K562 (cell line): ENCODE data around the gene BOD1L1. TPM values are rescaled to one million over a fixed set of nuclear protein-coding genes. Genes with fewer than 3 reads are reported as not detected.

Source experiments
- EZH2 ChIP-seq: IDR thresholded peaks from 2 replicates; pipeline ENCODE4 v1.6.1; 2012; ENCODE audit warnings: low read depth, mild to moderate bottlenecking, inconsistent platforms, low read length, borderline replicate concordance
- PHF20 ChIP-seq: fragments of 450-650 bp; IDR thresholded peaks from 2 replicates; pipeline ENCODE4 v1.6.1; 2018; ENCODE audit not compliant: partially characterized antibody
- TGIF2 ChIP-seq: sonication (generic); formaldehyde crosslinking; IDR thresholded peaks from 2 replicates; pipeline ENCODE4 v1.8.1; 2022; ENCODE audit warnings: mild to moderate bottlenecking, missing genetic modification reagents, moderate library complexity
- polyA plus RNA-seq, 8 experiments: library from polyadenylated mRNA; depleted of rRNA in 4 of 8; stranded (reverse) in 5 of 8; unstranded in 3 of 8; fragments of >200 nt; fragmentation: Nextera tagmentation in 2 of 8; fragmentation: Illumina TruSeq in 1 of 8; extraction: Ambion mirVana in 2 of 8; extraction: Trizol in 1 of 8; gene quantifications; 2 replicates each; pipeline versions ENCODE4 v1.2.1 to v1.2.3, GENCODE V29; 2011 to 2014; ENCODE audit warnings: inconsistent platforms in 1 of 8, missing spikeins in 1 of 8
- total RNA-seq, 7 experiments: library from RNA; depleted of rRNA in 6 of 7; stranded (reverse); fragments of >200 nt in 6 of 7; fragmentation: Illumina TruSeq in 2 of 7; extraction: Trizol in 2 of 7; gene quantifications; 2 replicates each; pipeline versions ENCODE4 v1.2.1 to v1.2.3, GENCODE V29; 2011 to 2021; ENCODE audit warnings: low replicate concordance in 1 of 7
- TF ChIP-seq, protein P1 (sequence below): fragments of 250-450 bp; sonication (Bioruptor Pico); IDR thresholded peaks from 2 replicates; pipeline ENCODE4 v1.4.0; 2020; ENCODE audit warnings: mild to moderate bottlenecking, moderate library complexity
- TF ChIP-seq, protein P2 (sequence below), 2 experiments: fragments of 450-650 bp in 1 of 2; sonication (generic) in 1 of 2; formaldehyde crosslinking in 1 of 2; IDR thresholded peaks; 2 replicates each; pipeline versions ENCODE4 v1.7.1 to v1.9.0; 2016 to 2022; ENCODE audit warnings: inconsistent platforms in 1 of 2, mild to moderate bottlenecking in 1 of 2, missing genetic modification reagents in 1 of 2

The BOD1L1 gene
- total and polyA plus RNA-seq, 9 of the 15 experiments (the other 6 are each of a cell fraction or from before 2014, with no cell fraction given) = 4.8 to 23.2 (median 17.7) TPM

DNA sequence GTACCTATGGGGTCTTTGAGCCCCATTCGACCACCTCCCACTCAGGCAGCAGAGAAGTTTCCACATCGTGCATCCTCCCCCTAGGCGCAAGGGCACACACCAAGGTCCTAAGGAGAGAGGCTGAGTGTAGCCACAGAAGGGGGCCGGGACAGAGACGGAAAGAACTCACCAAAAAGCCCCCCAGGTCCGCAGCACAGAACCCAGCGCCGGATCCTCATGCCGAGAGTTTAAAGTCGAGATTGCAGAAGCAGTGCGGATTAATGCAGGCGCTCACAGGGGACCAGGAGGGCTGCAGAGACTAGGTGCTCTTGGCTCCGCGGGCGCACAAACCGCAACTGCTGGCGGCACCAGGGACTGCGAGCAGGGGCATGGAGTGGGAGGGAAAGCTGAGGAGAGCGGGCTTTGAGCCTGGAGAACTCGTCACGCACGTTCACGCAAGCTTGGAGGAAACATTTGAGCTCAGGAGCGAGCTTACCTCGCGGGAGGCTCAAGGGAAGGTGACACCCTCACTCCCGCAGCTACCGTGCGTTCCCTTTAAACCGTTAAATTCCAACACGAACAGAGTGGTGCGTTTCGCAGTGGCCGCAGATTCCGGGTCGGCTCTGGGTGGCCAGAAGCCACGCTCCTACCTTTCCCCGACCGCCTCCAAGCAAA is 91.7 kb downstream of the BOD1L1 start (continued):
- TF ChIP-seq, protein P1, sequence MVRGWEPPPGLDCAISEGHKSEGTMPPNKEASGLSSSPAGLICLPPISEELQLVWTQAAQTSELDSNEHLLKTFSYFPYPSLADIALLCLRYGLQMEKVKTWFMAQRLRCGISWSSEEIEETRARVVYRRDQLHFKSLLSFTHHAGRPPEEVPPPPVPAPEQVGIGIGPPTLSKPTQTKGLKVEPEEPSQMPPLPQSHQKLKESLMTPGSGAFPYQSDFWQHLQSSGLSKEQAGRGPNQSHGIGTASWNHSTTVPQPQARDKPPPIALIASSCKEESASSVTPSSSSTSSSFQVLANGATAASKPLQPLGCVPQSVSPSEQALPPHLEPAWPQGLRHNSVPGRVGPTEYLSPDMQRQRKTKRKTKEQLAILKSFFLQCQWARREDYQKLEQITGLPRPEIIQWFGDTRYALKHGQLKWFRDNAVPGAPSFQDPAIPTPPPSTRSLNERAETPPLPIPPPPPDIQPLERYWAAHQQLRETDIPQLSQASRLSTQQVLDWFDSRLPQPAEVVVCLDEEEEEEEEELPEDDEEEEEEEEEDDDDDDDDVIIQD (CRISPR knock-in tag) = no peak
- no peak for TF ChIP-seq PHF20
- TF ChIP-seq EZH2 = no peak
- TF ChIP-seq TGIF2 (CRISPR knock-in tag) = no peak
- TF ChIP-seq, protein P2, sequence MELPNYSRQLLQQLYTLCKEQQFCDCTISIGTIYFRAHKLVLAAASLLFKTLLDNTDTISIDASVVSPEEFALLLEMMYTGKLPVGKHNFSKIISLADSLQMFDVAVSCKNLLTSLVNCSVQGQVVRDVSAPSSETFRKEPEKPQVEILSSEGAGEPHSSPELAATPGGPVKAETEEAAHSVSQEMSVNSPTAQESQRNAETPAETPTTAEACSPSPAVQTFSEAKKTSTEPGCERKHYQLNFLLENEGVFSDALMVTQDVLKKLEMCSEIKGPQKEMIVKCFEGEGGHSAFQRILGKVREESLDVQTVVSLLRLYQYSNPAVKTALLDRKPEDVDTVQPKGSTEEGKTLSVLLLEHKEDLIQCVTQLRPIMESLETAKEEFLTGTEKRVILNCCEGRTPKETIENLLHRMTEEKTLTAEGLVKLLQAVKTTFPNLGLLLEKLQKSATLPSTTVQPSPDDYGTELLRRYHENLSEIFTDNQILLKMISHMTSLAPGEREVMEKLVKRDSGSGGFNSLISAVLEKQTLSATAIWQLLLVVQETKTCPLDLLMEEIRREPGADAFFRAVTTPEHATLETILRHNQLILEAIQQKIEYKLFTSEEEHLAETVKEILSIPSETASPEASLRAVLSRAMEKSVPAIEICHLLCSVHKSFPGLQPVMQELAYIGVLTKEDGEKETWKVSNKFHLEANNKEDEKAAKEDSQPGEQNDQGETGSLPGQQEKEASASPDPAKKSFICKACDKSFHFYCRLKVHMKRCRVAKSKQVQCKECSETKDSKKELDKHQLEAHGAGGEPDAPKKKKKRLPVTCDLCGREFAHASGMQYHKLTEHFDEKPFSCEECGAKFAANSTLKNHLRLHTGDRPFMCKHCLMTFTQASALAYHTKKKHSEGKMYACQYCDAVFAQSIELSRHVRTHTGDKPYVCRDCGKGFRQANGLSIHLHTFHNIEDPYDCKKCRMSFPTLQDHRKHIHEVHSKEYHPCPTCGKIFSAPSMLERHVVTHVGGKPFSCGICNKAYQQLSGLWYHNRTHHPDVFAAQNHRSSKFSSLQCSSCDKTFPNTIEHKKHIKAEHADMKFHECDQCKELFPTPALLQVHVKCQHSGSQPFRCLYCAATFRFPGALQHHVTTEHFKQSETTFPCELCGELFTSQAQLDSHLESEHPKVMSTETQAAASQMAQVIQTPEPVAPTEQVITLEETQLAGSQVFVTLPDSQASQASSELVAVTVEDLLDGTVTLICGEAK (IDR thresholded peaks at IDR 0.05) = no peak
- TF ChIP-seq, protein P2 (CRISPR knock-in tag; IDR thresholded peaks at IDR 0.05) = no peak
- TF ChIP-seq, all 486 proteins: peak for 0
